Neuronal stem cell (in vitro differentiated cells): ENCODE measurements around the gene REX1BD. TPM values are rescaled to one million over a fixed set of nuclear protein-coding genes. Genes with fewer than 3 reads are reported as not detected.
"Not testable (repeated sequence)": the region's sequence is repeated elsewhere in the genome, so short reads cannot be mapped to it uniquely, and the experiment has no call there.

Experiments
- DNase-seq: peaks from one replicate; pipeline ENCODE4 v3.0.0-alpha.2; 2013; ENCODE audit warnings: low spot score
- H2AFZ ChIP-seq: one replicate; pipeline ENCODE4 v1.6.1; 2013; ENCODE audit warnings: mild to moderate bottlenecking, low read length, inconsistent platforms
- H2AK5ac ChIP-seq: 2 replicates; pipeline ENCODE4 v1.6.1; 2013; ENCODE audit warnings: low read depth, mild to moderate bottlenecking, inconsistent platforms, low read length, moderate library complexity, mixed read lengths
- H2BK120ac ChIP-seq: 2 replicates; pipeline ENCODE4 v1.6.1; 2013; ENCODE audit warnings: low read depth, mild to moderate bottlenecking, inconsistent platforms, low read length, moderate library complexity, mixed read lengths
- H2BK12ac ChIP-seq: one replicate; pipeline ENCODE4 v1.6.1; 2013; ENCODE audit warnings: low read length, inconsistent platforms
- H2BK15ac ChIP-seq: 2 replicates; pipeline ENCODE4 v1.6.1; 2013; ENCODE audit warnings: mild to moderate bottlenecking, low read length, inconsistent platforms, mixed read lengths
- H2BK5ac ChIP-seq: one replicate; pipeline ENCODE4 v1.6.1; 2013; ENCODE audit warnings: inconsistent platforms, mild to moderate bottlenecking, low read length, moderate library complexity
- H3K14ac ChIP-seq: one replicate; pipeline ENCODE4 v1.6.1; 2013; ENCODE audit warnings: low read length, inconsistent platforms
- H3K18ac ChIP-seq: 2 replicates; pipeline ENCODE4 v1.6.1; 2013; ENCODE audit warnings: low read length, inconsistent platforms
- H3K23ac ChIP-seq: 2 replicates; pipeline ENCODE4 v1.6.1; 2013; ENCODE audit warnings: low read depth, mild to moderate bottlenecking, mixed read lengths, low read length, inconsistent platforms; ENCODE audit not compliant: poor library complexity
- H3K27ac ChIP-seq: replicated peaks from 3 replicates; pipeline ENCODE4 v1.5.1; 2013; ENCODE audit warnings: low read length, inconsistent platforms
- H3K27me3 ChIP-seq, 3 experiments: 2 replicates each; pipeline ENCODE4 v1.6.1; 2013; ENCODE audit warnings: low read length in 3 of 3, mild to moderate bottlenecking in 2 of 3, inconsistent platforms in 1 of 3, low read depth in 1 of 3, mixed read lengths in 1 of 3, moderate library complexity in 1 of 3; ENCODE audit not compliant: control insufficient read depth in 3 of 3, insufficient read depth in 3 of 3
- H3K36me3 ChIP-seq, 2 donors: replicated peaks in 1 of 2; 2 replicates each; pipeline ENCODE4 v1.6.1; 2013; ENCODE audit warnings: low read length in 2 of 2; ENCODE audit not compliant: control insufficient read depth in 2 of 2, insufficient read depth in 2 of 2
- H3K4ac ChIP-seq: 2 replicates; pipeline ENCODE4 v1.6.1; 2013; ENCODE audit warnings: inconsistent platforms, mild to moderate bottlenecking, low read length, moderate library complexity
- H3K4me1 ChIP-seq, 2 donors: 1 replicate in 1 of 2; 2 replicates in 1 of 2; pipeline ENCODE4 v1.6.1; 2013; ENCODE audit warnings: low read length in 2 of 2, low read depth in 1 of 2; ENCODE audit not compliant: control insufficient read depth in 2 of 2, insufficient read depth in 1 of 2
- H3K4me2 ChIP-seq: one replicate; pipeline ENCODE4 v1.6.1; 2013; ENCODE audit warnings: mild to moderate bottlenecking, low read length, inconsistent platforms; ENCODE audit not compliant: insufficient read depth, poor library complexity, severe bottlenecking
- H3K4me3 ChIP-seq, 2 donors: 2 replicates each; pipeline ENCODE4 v1.5.1; 2013; ENCODE audit warnings: low read length in 2 of 2, mild to moderate bottlenecking in 2 of 2, inconsistent platforms in 1 of 2, moderate library complexity in 1 of 2
- H3K79me1 ChIP-seq: one replicate; pipeline ENCODE4 v1.6.1; 2013; ENCODE audit warnings: low read depth, mild to moderate bottlenecking, inconsistent platforms, low read length, moderate library complexity
- H3K9ac ChIP-seq: one replicate; pipeline ENCODE4 v1.6.1; 2013; ENCODE audit warnings: mild to moderate bottlenecking, low read depth, low read length, inconsistent platforms; ENCODE audit not compliant: poor library complexity
- H3K9me3 ChIP-seq, 2 donors: replicated peaks in 1 of 2; 2 replicates each; pipeline versions ENCODE3 to v1.6.1; 2013; ENCODE audit warnings: low read length in 2 of 2, mild to moderate bottlenecking in 2 of 2, inconsistent platforms in 1 of 2, low read depth in 1 of 2, mixed read lengths in 1 of 2, moderate library complexity in 1 of 2; ENCODE audit not compliant: control insufficient read depth in 2 of 2, insufficient read depth in 1 of 2
- H4K8ac ChIP-seq: one replicate; pipeline ENCODE4 v1.6.1; 2013; ENCODE audit warnings: low read depth, mild to moderate bottlenecking, inconsistent platforms, low read length, moderate library complexity
- H4K91ac ChIP-seq: one replicate; pipeline ENCODE4 v1.6.1; 2013; ENCODE audit warnings: low read length, low read depth, mild to moderate bottlenecking, inconsistent platforms; ENCODE audit not compliant: poor library complexity
- WGBS, 2 donors: extraction: QIAGEN DNeasy Blood & Tissue Kit; methylation state at CpG; one replicate each; pipeline ENCODE4 v1.1.7; 2013; ENCODE audit warnings: missing lambda C conversion rate in 2 of 2, mixed read lengths in 1 of 2; ENCODE audit not compliant: insufficient read length in 2 of 2, insufficient replicate concordance in 1 of 2; ENCODE audit errors: extremely low coverage in 2 of 2; 5-methylcytosine and 5-hydroxymethylcytosine counted together
- polyA plus RNA-seq, 2 experiments: library from polyadenylated mRNA; stranded (reverse); fragments of 200-250 nt; gene quantifications; one replicate each; pipeline ENCODE4 v1.2.3, GENCODE V29; 2013

Gene REX1BD
- polyA plus RNA-seq (2013, experiment 1 of 2) = 85.7 TPM
- 81.2 TPM for polyA plus RNA-seq (2013, experiment 2 of 2)

DNA sequence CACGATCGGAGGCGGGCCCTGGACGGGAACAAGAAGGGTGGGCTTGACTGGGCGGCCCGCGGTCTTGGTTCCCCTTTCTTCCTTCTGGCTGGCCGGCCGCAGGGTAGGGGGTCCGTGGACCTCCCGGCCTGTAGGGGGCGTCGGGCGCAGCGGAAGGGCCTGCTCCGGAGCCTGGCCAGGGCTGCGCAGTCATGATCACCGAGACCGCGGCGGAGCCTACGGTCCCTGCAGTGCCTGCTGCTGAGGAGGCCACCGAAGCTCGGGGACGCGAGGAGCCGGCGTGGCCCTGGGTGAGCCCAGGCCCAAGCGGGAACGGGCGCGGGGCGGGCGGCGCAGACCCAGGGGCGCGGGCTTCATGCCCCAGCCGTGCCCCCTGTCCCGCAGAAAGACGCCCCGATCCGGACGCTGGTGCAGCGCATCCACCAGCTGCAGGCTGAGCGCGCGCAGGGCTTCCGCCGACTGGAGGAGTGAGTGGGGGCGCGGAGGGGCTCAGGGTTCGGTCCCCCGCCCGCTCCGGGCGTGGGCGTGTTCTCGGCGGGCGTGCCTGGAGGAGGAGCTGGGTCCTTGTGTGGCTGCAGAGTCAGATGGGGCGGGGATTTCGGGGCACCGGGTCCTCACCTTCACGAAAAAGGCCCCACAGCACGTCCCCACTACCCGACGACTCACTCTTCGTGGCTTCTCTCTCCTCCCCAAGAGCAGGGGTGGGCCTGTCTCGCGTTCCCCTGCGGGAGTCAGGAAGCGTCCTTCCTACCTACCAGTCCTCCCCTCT is at the start of gene REX1BD:
TSS of gene REX1BD (plus strand) at position 188 of the 769 bp plus-strand sequence. CDS start at position 192, 4 bp downstream.
- peak within 1 kb of the TSS; percentile 100 for H3K23ac ChIP-seq

DNA sequence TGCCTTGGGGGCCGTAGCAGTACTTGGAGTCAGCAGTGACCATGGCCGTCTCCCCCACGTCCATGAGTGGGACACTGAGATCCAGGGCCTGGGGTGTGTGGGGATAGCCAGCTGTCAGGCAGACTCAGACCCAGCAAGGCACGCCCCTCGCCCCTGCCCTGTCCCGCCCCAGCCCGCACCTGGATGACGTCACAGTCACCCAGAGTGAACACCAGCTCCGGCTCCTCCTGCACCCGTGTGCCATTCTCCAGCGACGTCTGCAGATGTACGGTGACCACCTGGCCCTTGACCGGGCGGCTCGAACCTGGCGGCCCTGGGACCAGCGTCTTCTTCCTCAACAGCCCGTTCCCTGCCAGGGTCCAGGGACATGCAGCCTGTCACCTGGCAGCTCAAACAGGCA is 49.2 kb upstream of the REX1BD start:
- no peak overlapping the region for H2BK12ac ChIP-seq

More for the DNA sequence above, at the start of gene REX1BD:
- peak within 1 kb of the TSS; percentile 91 for H2AK5ac ChIP-seq
- peak within 1 kb of the TSS; percentile 95 for H3K4ac ChIP-seq
- H3K27ac ChIP-seq = peak within 1 kb of the TSS; percentile 91
- peak within 1 kb of the TSS; percentile 96 for H3K9ac ChIP-seq
- H3K18ac ChIP-seq = peak within 1 kb of the TSS; percentile 98
- peak within 1 kb of the TSS; percentile 98 for H2AFZ ChIP-seq
- no peak within 1 kb of the TSS for H4K91ac ChIP-seq
- H3K4me1 ChIP-seq = peaks cover 8 to 9% of the 10 kb centered on the region in 2 donors
- peak within 1 kb of the TSS; percentile 65 for H4K8ac ChIP-seq
- H3K14ac ChIP-seq = peak within 1 kb of the TSS; percentile 94
- peak within 1 kb of the TSS; percentile 84 to 92 for H3K4me3 ChIP-seq
- H3K36me3 ChIP-seq = peaks cover 3 to 13% of the 10 kb centered on the region in 2 donors
- H3K9me3 ChIP-seq = no peaks in the 10 kb centered on the region
- H3K27me3 ChIP-seq = peaks cover 0 to 5% (median 0%) of the 10 kb centered on the region in 3 experiments
- H2BK120ac ChIP-seq = no peak within 1 kb of the TSS
- DNase-seq = peak; percentile 84
- peak within 1 kb of the TSS; percentile 99 for H3K4me2 ChIP-seq
- H2BK12ac ChIP-seq = peak within 1 kb of the TSS; percentile 58
- H3K79me1 ChIP-seq = peaks cover 4% of the 10 kb centered on the region
- H2BK5ac ChIP-seq = peak within 1 kb of the TSS; percentile 78
- H2BK15ac ChIP-seq = peak within 1 kb of the TSS; percentile 90
- no CpG with 5 or more reads among the region's 72 CpGs for WGBS, 2 donors

DNA sequence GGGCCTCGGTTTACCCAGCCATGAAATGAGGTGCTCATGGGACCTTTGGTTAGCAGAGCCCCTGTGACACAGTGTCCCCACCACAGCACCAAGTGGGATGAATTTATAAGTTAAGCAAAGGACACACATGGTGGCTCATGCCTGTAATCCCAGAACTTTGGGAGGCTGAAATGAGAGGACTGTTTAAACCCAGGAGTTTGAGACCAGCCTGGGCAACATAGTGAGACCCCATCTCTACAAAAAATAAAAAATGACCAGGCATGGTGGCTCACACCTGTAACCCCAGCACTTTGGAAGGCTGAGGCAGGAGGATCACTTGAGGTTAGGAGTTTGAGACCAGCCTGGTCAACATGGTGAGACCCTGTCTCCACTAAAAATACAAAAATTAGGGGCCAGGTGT is 48.4 kb upstream of the REX1BD start:
- H3K23ac ChIP-seq, H2AFZ ChIP-seq, H2AK5ac ChIP-seq, H3K4ac ChIP-seq, H3K27ac ChIP-seq, H3K18ac ChIP-seq, H4K8ac ChIP-seq, H3K4me3 ChIP-seq, DNase-seq, H3K4me2 ChIP-seq, H3K14ac ChIP-seq, H3K9me3 ChIP-seq, H3K9ac ChIP-seq, H2BK15ac ChIP-seq, H3K4me1 ChIP-seq, H2BK5ac ChIP-seq, H3K27me3 ChIP-seq, H2BK120ac ChIP-seq, H2BK12ac ChIP-seq, H4K91ac ChIP-seq: not testable (repeated sequence)
- Histone ChIP-seq H3K79me1 (peaks cover 12% of the 10 kb centered on the region), H3K36me3 (peaks cover 39 to 63% of the 10 kb centered on the region in 2 donors)
- no CpG with 5 or more reads among the region's 1 CpG for WGBS, 2 donors

More for the DNA sequence above, 49.2 kb upstream of the REX1BD start:
- Histone ChIP-seq H3K4me3 (no peak overlapping the region), H4K8ac (no peak overlapping the region), H2BK5ac (no peak overlapping the region), H3K14ac (no peak overlapping the region), H3K36me3 (peaks cover 41 to 67% of the 10 kb centered on the region in 2 donors), H3K9me3 (peaks cover 0 to 2% of the 10 kb centered on the region in 2 donors), H3K18ac (no peak overlapping the region), H3K9ac (no peak overlapping the region), H2AK5ac (no peak overlapping the region), H2BK120ac (no peak overlapping the region), H4K91ac (no peak overlapping the region), H2AFZ (no peak overlapping the region), H3K4ac (no peak overlapping the region), H3K27ac (no peak overlapping the region), H3K27me3 (no peaks in the 10 kb centered on the region), H2BK15ac (no peak overlapping the region), H3K23ac (no peak overlapping the region), H3K79me1 (peaks cover 12% of the 10 kb centered on the region), H3K4me1 (peaks cover 4 to 8% of the 10 kb centered on the region in 2 donors), H3K4me2 (no peak overlapping the region)
- WGBS, 2 donors = no CpG with 5 or more reads among the region's 19 CpGs
- DNase-seq = no peak

DNA sequence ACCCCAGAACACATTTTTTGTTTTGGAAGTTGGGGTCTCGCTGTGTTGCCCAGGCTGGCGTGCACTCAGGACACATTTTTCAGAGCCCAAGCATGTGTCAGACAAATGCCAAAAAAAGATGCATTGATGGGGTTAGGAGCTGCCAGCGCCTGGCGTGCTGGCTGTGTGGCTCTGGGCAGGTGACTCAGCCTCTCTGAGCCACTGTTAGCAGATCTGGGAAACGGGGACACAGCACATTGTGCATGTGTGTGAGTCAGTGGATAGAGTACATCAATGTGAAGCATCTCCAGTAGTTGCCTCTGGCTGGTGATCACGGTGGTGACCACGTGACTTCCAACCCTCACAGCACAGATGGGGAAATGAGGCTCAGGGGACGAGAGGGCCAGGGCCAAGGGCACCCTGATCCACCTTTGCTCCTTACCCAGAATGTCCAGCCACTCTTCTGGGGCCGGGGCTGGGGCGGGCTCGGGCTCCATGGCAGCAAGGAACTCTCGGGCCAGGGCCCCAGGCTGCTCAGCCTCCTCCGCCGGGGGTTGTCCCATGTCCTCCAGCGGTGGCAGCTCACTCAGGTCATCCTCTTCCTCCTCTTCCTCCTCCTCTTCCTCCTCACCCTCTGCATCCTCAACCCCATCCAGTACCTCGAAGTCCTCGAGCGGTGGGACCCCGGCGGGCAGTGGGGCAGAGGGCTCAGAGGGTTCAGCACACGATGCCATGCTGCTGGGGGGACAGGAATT is 47.2 kb upstream of the REX1BD start:
- no peak overlapping the region for H3K23ac ChIP-seq
- no peak overlapping the region for H3K14ac ChIP-seq
- H4K8ac ChIP-seq = no peak overlapping the region
- H3K18ac ChIP-seq = no peak overlapping the region
- H4K91ac ChIP-seq = no peak overlapping the region
- no peak overlapping the region for H3K4me2 ChIP-seq
- peaks cover 0 to 2% of the 10 kb centered on the region in 2 donors for H3K9me3 ChIP-seq
- no peak overlapping the region for H2BK12ac ChIP-seq
- H3K27me3 ChIP-seq = no peaks in the 10 kb centered on the region
- peak overlapping the region; percentile 30 for H3K9ac ChIP-seq
- H3K36me3 ChIP-seq = peaks cover 33 to 52% of the 10 kb centered on the region in 2 donors
- H3K79me1 ChIP-seq = peaks cover 12% of the 10 kb centered on the region
- no peak overlapping the region for H3K27ac ChIP-seq
- peak overlapping the region; percentile 31 for H2BK120ac ChIP-seq
- peaks cover 4 to 8% of the 10 kb centered on the region in 2 donors for H3K4me1 ChIP-seq
- DNase-seq = no peak
- no peak overlapping the region for H3K4ac ChIP-seq
- no peak overlapping the region for H2AFZ ChIP-seq
- H3K4me3 ChIP-seq = peak overlapping the region in 1 of 2 donors; percentile 80
- WGBS, 2 donors = no CpG with 5 or more reads among the region's 21 CpGs
- H2BK5ac ChIP-seq = peak overlapping the region; percentile 66
- no peak overlapping the region for H2BK15ac ChIP-seq
- H2AK5ac ChIP-seq = peak overlapping the region; percentile 20
